Stimulated activated CD4-positive, alpha-beta T cell treated with anti-CD3 and anti-CD28 coated beads, Interleukin-4, amount 100 ng/mL, for 1 hour (primary cell): Measurements from ENCODE around the gene WDR5.

Experiments used
- DNase-seq: peaks from one replicate; pipeline ENCODE4 v3.0.0-alpha.2; 2020

Gene WDR5

DNA sequence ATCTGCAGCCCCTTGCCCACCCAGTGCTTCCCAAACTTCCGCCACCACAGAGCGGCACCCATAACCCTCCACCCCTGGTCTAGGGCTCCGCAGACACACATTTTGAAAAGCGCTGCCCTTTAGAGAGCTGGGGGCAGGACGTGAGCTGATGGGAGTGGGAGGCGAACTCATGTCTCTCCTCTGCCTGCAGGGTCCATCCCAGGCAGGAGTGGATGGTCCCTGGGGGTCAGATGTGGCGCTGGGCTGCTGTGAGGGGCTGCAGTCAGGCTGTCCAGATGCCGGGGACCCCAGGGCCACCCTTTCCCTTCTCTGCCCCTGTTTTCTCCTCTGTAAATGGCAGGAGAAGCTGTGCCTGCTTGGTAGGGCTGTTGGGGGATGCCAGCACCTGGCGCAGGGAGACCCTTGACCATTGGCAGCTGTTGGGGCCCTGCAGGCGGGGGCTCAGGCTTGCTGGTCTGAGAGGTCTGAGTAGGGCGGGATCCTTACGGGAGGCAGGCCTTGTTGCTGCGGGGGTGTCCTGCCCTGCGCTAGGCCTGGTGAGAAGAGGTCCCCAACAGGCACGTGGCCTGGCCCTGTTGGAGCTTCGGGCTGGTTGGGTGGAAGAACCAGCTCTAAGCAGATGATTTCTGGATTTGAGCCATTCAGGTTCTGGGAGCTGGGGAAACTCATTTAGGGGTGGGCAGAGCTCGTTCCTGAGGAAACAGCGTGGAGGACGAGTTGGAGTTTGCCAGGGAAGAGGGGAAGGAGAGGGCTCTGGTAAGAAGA, 38.8 kb downstream of the WDR5 start:
- no peak for DNase-seq

DNA sequence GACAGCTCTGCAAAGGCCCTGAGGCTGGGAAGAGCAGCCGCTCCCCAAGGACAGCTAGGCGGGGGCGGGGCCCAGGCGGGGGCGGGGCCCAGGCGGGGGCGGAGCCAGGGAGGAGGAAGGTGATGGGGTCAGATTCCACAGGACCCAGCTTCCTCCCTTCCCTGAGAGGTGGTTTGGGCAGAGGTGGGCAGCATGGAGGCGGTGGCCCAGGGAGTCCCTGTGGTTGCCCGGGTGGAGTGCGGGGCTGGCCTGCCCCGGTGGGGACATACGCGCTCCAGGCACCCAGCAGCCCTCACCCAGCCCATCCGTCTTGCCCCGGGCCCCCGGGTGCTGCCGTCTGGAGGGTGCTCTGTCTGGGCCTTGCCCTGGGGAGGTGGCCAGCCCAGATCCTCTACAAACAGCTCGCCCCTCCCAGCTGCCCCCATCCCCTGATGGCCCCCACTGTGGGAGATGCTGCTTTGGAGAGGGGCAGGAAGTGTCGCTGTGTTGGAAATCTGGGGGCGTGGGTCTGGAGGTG, 39.5 kb downstream of the WDR5 start:
- no peak for DNase-seq

DNA sequence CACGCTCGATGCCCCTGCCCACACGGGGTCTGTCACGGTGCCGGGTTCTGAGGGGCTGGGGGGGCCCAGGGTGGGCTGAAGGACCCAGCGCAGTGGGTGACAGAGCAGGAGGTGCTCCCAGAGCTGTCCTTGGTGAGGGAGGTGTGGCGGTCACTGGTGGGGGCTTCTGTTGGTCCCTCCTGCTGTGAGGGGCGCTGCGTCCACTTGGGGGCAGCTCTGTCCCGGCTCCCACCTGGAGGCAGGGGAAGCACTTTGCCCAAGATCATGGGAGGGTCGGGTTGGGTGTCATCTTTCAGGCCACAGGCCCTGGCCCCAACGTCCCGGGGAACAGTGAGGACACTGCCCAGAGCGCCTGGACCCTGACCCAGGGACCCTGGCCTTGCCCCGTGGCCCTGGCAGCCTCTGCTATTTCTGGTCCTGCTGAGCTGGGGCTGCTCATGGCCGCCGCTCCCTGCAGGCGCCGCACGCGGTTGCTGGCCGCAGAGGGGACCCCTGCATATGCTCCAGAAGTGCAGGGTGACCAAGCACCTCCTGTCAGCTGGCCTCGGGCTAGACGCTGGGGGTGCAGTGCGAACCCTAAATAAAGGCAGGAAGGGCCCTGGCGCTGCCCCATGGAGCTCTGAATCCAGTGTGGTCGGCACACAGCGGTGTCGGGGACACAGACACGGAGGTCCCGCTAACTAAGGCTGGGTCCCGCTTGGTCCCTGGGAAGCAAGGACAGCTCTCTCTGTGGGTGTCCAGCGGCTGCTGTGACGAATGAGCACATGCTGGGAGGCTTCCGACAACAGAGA, 40.1 kb downstream of the WDR5 start:
- DNase-seq: no peak

DNA sequence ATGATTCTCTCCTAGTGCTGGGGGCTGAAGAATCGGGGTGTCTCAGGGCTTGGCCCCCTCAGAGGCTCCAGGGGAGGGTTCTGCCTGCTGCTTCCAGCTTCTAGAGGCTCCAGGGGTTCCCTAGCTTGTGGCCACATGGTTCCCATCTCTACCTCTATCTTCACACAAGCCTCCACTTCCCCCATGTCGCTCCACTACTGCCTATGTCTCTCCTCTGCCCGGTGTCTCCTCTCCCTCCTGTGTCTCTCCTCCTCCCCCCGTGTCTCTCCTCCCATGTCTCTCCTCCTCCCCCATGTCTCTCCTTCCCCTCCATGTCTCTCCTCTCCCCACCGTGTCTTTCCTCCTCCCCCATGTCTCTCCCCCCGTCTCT, 40.7 kb downstream of the WDR5 start:
- DNase-seq: no peak

DNA sequence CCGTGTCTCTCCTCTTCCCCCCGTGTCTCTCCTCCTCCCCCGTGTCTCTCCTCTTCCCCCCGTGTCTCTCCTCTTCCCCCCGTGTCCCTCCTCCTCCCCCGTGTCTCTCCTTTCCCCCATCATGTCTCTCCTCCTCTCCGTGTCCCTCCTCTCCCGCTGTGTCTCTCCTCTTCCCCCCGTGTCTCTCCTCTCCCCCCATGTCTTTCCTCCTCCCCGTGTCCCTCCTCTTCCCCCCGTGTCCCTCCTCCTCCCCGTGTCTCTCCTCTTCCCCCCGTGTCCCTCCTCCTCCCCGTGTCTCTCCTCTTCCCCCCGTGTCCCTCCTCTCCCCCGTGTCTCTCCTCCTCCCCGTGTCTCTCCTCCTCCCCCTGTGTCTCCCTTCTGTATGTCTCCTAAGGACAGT, 41.3 kb downstream of the WDR5 start:
- no peak for DNase-seq

GRCh38 chr9:134177624-134178393, 41.9 kb downstream of the WDR5 start:
- DNase-seq: no peak

- DNase-seq: no peak
Measured at GRCh38 chr9:134178394-134178767, 42.5 kb downstream of the WDR5 start.

- no peak for DNase-seq
Measured at GRCh38 chr9:134178768-134179551, 43.1 kb downstream of the WDR5 start.

GRCh38 chr9:134179595-134179917, 43.7 kb downstream of the WDR5 start:
- no peak for DNase-seq

DNA sequence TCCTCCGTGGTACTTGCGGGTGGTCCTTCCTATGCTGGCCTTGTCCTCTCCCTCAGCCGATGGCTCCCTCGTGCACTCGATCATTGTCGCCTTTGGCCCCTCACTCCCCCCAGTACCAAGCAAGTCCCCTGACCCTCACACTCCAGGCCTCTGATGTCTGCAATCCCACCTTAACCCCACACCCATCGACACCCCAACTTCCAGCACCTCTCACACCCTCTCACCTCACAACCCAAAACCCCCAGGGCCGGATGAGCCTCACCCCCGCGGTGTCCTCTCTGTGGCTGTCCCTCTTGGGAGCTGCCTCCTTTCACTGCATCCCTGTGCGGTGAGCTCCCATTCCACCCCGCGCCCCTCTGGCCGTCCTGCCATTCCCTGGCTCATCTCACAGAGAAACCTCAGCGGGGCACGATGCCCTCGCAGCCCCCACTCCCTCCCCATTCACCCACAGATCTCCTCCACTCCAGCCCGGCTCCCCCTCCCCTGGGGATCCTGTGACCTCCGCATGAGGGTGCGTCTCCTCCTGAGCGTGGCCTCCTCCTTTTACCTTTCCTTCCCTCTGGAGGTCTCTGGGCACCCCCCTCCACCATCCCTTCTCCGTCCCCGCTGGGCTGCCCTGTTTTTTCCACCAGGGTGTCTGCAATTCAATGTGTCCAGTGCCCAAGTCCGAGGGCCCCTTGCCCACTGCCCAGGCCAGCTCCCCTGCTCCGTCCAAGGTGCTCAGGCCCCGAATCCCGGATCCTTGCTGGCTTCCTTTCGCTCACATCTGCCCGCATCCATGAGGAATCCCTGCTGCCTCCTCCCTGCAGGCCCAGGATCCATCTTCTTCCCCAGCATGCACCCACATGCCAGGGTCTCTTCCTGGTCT, 44.3 kb downstream of the WDR5 start:
- DNase-seq: no peak

DNA sequence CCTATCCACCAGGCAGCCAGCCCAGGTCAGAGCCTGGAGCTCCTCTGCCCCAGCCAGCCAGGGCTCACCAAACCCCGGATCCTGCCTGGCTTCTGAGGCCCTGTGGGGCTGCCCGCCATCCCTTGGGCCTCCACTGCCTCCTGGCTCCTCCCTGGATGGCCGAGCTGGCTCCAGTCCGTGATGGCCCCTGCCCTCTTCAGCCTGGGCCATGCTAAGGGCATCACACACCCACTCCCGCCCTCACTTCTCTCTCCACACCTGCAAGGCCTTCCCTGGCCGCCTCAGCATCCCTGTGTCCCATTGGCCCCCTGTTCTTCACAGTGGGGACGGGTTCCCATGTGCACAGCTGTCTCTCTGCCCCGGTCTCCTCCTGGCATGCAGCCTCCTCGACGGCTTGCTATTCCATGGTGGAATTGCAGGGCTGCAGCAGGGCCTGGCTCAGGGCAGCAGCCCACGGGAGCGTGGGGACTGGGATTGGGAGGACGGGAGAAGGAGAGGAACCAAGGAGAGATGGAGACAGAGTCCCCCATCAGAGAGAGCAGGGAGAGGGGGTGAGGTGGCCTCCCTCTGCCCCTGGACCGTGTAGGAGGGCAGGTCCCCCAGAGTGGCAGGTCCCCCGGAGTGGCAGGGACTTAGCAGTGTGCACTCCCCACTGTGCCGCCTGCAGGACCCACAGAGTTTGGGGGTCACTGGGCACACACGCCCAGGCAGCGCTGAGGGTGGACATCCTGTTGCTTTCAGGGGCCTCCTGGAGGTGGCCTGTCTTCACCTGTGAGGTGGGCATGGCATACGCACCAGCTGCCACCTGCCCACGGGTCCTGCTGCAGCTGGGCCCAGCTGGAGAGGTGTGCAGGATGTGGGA, 45.1 kb downstream of the WDR5 start:
- DNase-seq: no peak

DNA sequence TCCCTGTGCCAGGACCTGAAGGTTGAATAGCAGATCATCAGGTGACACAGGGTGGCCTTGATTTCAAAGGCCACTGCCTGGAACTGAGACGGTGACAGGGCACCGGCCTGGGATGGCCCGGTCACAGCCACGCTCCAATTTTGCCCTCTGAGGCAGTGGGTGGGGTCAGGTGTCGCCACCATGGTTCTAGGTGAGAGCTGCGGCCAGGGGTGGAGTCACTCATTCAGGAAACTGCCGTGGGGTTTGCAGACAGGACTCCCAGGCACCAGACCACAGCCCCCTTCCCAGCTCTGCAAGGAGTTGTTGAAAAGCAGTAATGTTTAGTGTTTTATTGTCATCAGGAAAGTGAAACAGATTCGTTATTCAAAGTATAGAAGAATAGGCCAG, 45.8 kb downstream of the WDR5 start:
- DNase-seq: no peak

GRCh38 chr9:134182554-134183085, 46.7 kb downstream of the WDR5 start:
- no peak for DNase-seq

DNA sequence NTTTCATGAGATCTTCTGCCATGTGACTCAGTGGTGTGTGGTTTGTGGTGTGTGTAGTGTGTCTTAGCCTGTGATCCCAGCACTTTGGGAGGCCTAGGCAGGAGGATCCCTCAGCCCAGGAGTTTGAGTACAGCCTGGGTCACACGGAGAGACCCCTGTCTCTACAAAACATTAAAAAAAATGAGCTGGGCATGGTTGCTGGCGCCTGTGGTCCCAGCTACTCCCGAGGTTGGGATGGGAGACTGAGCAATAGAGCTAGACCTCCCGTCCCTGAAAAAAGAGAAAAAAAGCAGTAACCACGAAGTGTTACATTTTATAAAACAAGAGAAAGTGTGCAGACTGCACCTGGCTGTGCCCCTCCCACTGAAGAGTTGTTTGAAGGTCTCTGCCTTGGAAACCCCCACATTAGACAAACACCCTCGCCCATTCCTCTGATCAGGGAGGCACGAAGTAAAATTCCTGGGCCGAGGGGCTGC, 49.7 kb downstream of the WDR5 start:
- no peak for DNase-seq

DNA sequence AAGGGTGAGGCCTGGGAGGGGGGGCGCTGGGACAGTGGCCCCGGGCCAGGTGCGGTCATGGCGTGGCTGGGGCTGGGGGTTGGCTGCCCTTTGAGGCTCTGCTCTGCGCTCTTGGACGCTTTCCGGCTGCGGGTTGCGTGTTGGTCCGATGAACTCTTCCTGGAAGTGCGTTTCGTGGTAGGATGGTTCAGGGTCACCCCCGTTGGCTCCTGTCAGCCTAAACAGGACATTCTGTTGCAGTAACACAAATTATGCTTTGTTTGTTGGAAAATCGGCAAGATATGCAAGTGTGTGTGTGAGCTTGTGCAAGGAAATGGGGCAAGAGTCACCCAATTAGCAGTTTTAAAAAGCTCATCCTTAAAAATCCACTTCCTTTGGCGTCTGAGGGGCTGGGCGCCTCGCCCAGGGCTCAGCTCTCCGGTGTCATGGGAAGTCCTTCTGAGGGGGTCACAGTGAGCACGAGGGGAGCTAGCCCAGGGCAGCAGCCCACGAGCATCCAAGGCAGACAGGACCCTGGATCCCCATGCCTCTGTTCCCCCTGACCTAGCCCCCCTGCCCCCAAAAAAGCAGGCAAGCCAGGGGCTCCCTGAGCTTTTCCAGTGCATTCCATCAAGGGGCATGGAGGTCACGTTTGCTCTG, 50.7 kb downstream of the WDR5 start:
- DNase-seq: no peak

GRCh38 chr9:134187110-134187531, 51.2 kb downstream of the WDR5 start:
- DNase-seq: no peak

DNA sequence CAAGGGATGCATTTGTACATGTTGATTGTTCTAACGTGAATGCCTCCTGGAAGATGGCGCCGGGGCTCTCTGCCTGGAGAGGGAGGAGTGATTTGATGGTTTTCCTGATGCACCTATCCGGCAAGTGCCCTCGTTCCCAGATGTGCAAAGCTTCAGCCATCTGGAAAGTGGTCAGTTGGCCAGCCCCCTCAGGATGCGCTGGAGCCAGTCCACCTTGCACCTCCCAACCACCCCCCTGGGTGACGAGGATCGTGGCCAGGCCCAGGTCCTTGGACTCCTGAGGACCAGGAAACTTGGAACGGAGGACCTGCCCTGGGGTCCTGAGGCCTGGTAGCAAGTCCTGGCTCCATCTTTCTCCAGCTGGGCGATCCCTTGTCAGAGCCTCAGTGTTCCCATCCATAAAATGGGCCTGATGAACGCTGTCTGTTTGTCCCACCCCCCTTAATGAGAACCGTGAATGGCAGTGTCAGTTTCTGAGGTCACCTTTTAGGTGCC, 52.1 kb downstream of the WDR5 start:
- DNase-seq: no peak

GRCh38 chr9:134188386-134189144, 52.7 kb downstream of the WDR5 start:
- DNase-seq: no peak

DNA sequence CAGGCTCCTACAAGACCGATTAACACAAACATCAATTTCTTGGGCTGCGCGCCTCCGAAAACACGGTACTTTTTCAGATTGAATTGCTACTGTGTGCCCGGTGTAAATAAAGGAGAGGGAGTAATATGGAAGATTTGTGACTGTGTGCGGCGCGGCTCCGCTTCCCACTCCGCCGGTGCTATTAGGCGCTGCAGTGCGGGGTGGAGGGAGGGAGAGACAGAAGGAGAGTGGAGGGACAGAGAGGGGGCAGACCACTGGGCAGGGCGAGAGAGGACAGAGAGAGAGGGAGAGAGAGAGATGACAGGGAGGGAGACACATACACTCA, 53.2 kb downstream of the WDR5 start:
- DNase-seq: no peak
